Stomach (tissue), 9 donors: ENCODE measurements around the gene HAT1. TPM values are rescaled to one million over a fixed set of nuclear protein-coding genes. Genes with fewer than 3 reads are reported as not detected.

Experiments
- DNase-seq, 2 donors: peaks; one replicate each; pipeline versions ENCODE4 v3.0.0 to v3.0.0-alpha.2; 2013 to 2019
- H3K27ac ChIP-seq, 5 donors: fragments of 200-600 bp in 4 of 5; sonication (generic) in 4 of 5; one replicate each; pipeline ENCODE4 v1.5.1; 2013 to 2019; ENCODE audit warnings: mild to moderate bottlenecking in 1 of 5, moderate library complexity in 1 of 5
- H3K27me3 ChIP-seq, 3 donors: fragments of 200-600 bp; sonication (generic); one replicate each; pipeline ENCODE4 v1.5.1; 2017 to 2019; ENCODE audit warnings: mixed run types in 1 of 3
- H3K36me3 ChIP-seq, 4 donors: fragments of 200-600 bp; sonication (generic); 1 replicate in 3 of 4; 2 replicates in 1 of 4; pipeline ENCODE4 v1.5.1; 2016 to 2019
- H3K4me1 ChIP-seq, 4 donors: fragments of 200-600 bp; sonication (generic); one replicate each; pipeline ENCODE4 v1.5.1; 2016 to 2019
- H3K4me3 ChIP-seq, 4 donors: fragments of 200-600 bp; sonication (generic) in 3 of 4; one replicate each; pipeline ENCODE4 v1.5.1; 2016 to 2019; ENCODE audit warnings: mild to moderate bottlenecking in 1 of 4
- H3K9me3 ChIP-seq, 4 donors: fragments of 200-600 bp; sonication (generic); one replicate each; pipeline ENCODE4 v1.5.1; 2016 to 2019
- EP300 ChIP-seq: sonication (generic); formaldehyde crosslinking; IDR thresholded peaks from one replicate; pipeline ENCODE4 v1.6.1; 2017; ENCODE audit warnings: antibody characterized with exemption
- POLR2A ChIP-seq, 4 donors: fragments of 450-650 bp; IDR thresholded peaks; one replicate each; pipeline ENCODE4 v1.6.1; 2016; ENCODE audit warnings: antibody characterized with exemption in 4 of 4, control low read depth in 2 of 4, mild to moderate bottlenecking in 1 of 4, moderate library complexity in 1 of 4
- POLR2AphosphoS5 ChIP-seq, 3 donors: sonication (generic); formaldehyde crosslinking; IDR thresholded peaks; one replicate each; pipeline ENCODE4 v1.6.1; 2016; ENCODE audit warnings: antibody characterized with exemption in 3 of 3
- WGBS, 5 donors: extraction: QIAGEN DNeasy Blood & Tissue Kit in 3 of 5; methylation state at CpG; one replicate each; pipeline versions ENCODE4 v1.1.5 to v1.1.7; 2013 to 2018; 5-methylcytosine and 5-hydroxymethylcytosine counted together
- intact Hi-C: fragments of 100-400 bp; cut with DNase I; formaldehyde crosslinking; loops from one replicate; pipeline ENCODE4 v1.15.1; 2023; ENCODE audit warnings: low total_unique reads
- polyA plus RNA-seq, 3 donors: library from polyadenylated mRNA; stranded (reverse); fragments of 200-250 nt; gene quantifications; one replicate each; pipeline ENCODE4 v1.2.3, GENCODE V29; 2013
- total RNA-seq, 5 donors: library from RNA; depleted of rRNA; stranded (reverse); fragments of >200 nt; gene quantifications; one replicate each; pipeline versions ENCODE4 v1.1.0 to v1.2.3, GENCODE V29; 2014 to 2016
- TF ChIP-seq, protein P1 (sequence below), 7 experiments: fragments of 450-650 bp in 4 of 7; fragments of 200-600 bp in 3 of 7; sonication (generic) in 3 of 7; IDR thresholded peaks; one replicate each; pipeline ENCODE4 v1.5.1; 2016 to 2019; ENCODE audit warnings: antibody characterized with exemption in 7 of 7, control low read depth in 2 of 7, mild to moderate bottlenecking in 1 of 7
- donor health status: healthy with polysubstance abuse.
- donor health status: Bipolar disorder and iron deficiency.
- donor health status: healthy.

The HAT1 gene
- total and polyA plus RNA-seq, 8 donors = 2.9 to 59.8 (median 26.6) TPM

DNA sequence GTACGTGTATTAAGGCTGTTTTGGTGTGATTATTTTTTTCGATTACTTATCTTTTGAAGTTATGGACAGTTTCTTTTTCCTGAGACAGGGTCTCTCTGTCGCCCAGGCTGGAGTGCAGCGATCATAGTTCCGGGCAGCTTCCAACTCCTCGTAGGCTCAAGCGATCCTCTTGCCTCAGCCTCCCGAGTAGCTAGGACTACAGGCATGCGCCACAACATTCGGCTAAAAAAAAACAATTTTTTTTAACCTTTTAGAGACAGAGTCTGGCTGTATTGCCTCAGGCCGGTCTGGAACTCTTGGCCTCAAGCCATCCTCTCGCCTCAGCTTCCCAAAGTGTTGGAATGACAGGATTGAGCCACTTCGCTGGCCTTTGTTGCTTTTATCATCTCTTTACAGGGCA is 945 bp downstream of the HAT1 start:
- peak; percentile 28 to 41 for DNase-seq
- Histone ChIP-seq H3K4me3 (peak overlapping the region; percentile 76 to 83 (median 78)), H3K36me3 (peaks cover 8 to 24% (median 23%) of the 10 kb centered on the region in 4 donors), H3K27me3 (no peaks in the 10 kb centered on the region), H3K4me1 (peaks cover 20 to 63% (median 36%) of the 10 kb centered on the region in 4 donors), H3K9me3 (no peaks in the 10 kb centered on the region), H3K27ac (peak overlapping the region; percentile 39 to 98 (median 96))
- TF ChIP-seq, protein P1, sequence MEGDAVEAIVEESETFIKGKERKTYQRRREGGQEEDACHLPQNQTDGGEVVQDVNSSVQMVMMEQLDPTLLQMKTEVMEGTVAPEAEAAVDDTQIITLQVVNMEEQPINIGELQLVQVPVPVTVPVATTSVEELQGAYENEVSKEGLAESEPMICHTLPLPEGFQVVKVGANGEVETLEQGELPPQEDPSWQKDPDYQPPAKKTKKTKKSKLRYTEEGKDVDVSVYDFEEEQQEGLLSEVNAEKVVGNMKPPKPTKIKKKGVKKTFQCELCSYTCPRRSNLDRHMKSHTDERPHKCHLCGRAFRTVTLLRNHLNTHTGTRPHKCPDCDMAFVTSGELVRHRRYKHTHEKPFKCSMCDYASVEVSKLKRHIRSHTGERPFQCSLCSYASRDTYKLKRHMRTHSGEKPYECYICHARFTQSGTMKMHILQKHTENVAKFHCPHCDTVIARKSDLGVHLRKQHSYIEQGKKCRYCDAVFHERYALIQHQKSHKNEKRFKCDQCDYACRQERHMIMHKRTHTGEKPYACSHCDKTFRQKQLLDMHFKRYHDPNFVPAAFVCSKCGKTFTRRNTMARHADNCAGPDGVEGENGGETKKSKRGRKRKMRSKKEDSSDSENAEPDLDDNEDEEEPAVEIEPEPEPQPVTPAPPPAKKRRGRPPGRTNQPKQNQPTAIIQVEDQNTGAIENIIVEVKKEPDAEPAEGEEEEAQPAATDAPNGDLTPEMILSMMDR (IDR thresholded peaks at IDR 0.05) = no peak
- TF ChIP-seq EP300 = no peak
- TF ChIP-seq POLR2AphosphoS5 (IDR thresholded peaks at IDR 0.05) = no peak
- TF ChIP-seq POLR2A (IDR thresholded peaks at IDR 0.05) = no peak
- intact Hi-C loops = no loop called here
- 15 to 29% (median 18%) methylated on average over 13 of the region's 13 CpGs for WGBS, 5 donors

DNA sequence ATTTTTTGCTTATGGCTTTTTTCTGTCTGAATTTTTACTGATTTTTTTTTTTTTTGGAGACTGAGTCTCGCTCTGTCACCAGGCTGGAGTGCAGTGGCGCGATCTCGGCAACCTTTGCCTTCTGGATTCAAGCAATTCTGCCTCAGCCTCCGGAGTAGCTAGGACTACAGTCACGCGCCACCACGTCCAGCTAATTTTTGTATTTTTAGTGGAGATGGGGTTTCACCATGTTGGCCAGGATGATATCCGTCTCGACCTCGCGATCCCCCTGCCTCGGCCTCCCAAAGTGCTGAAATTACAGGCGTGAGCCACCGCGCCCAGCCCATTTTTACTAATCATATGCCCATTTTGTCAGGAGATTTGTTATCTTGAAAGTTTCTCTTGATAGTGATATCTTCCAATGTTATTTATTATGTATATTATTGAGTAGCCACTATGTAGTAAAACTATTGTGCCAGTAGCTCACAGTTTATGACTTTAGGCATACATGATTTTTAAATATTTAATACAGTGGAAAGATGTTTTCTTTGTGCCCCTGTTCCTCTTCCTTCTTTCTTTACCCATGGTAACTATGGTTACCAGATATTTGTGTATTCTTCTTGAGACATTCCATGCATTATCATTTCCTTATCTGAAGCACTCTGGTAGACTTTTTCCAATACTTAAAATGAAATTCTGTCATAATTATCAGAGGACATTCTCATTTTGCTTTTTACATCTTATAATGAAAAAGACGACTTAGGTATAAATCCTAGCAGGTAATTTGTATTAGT is 2.1 kb downstream of the HAT1 start:
- H3K4me1 ChIP-seq = peaks cover 20 to 71% (median 36%) of the 10 kb centered on the region in 4 donors
- intact Hi-C loops = no loop called here
- TF ChIP-seq POLR2AphosphoS5 (IDR thresholded peaks at IDR 0.05) = no peak
- TF ChIP-seq POLR2A (IDR thresholded peaks at IDR 0.05) = no peak
- TF ChIP-seq EP300 = no peak
- TF ChIP-seq, protein P1 (IDR thresholded peaks at IDR 0.05) = no peak
- no peaks in the 10 kb centered on the region for H3K9me3 ChIP-seq
- peak overlapping the region in 2 of 5 donors; percentile 96 to 98 for H3K27ac ChIP-seq
- 88 to 93% (median 90%) methylated on average over 17 of the region's 17 CpGs for WGBS, 5 donors
- no peaks in the 10 kb centered on the region for H3K27me3 ChIP-seq
- peaks cover 8 to 29% (median 28%) of the 10 kb centered on the region in 4 donors for H3K36me3 ChIP-seq
- no peak overlapping the region for H3K4me3 ChIP-seq
- no peak for DNase-seq

DNA sequence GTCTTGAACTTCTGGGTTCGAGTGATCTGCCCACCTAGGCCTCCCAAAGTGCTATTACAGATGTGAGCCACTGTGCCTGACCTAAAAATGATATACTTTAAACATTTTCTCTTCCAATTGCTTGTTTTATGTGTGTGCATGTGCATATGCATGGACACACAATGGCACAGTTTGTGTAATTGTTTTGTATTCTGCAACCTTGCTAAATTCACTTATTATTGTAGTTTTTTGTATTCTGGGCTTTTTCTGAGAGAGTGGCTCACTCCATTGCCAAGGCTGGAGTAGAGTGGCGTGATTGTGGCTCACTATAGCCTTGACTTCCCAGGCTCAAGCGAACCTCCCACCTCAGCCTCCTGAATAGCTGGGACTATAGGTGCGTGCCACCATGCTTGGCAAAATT is 8.1 kb downstream of the HAT1 start:
- WGBS, 5 donors = 95 to 100% (median 99%) methylated on average over 4 of the region's 4 CpGs

DNA sequence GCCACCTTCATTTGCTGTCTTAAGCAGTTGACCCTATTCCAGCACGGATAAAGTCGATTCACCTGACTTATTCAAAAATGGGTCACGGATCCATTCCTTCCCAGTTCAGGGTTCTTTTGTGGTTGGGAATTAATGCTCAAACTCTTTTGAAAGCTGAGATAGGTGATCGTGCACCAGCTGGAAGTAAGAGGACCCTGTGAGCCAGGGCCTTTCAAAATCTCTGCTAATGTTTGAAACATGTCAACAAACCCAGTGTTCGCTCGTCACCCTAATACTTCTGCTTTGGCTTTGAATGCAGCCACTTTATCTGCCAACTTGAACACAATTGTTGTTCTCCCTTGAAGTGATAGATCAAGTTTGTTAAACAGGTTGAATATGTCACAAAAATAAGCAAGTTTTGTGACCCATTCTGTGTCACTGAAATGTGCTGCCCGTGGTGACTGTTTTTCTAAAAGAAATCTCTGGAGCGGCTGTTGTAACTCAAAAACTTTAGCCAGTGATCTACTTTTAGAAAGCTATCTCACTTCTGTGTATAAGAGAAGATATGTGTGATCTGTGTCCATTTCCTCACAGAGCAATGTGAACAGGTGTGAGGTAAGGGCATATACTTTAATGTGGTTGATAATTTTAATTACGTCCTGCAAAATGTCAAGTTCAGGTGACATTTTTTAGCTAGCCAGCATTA is 16.9 kb downstream of the HAT1 start:
- Histone ChIP-seq H3K4me1 (peaks cover 0 to 9% (median 0%) of the 10 kb centered on the region in 4 donors), H3K27me3 (no peaks in the 10 kb centered on the region), H3K9me3 (no peaks in the 10 kb centered on the region), H3K4me3 (no peak overlapping the region), H3K36me3 (peaks cover 0 to 12% (median 8%) of the 10 kb centered on the region in 4 donors), H3K27ac (no peak overlapping the region)
- DNase-seq = no peak
- TF ChIP-seq EP300 = no peak
- TF ChIP-seq POLR2AphosphoS5 (IDR thresholded peaks at IDR 0.05) = no peak
- TF ChIP-seq, protein P1 (IDR thresholded peaks at IDR 0.05) = no peak
- no peak for TF ChIP-seq POLR2A (IDR thresholded peaks at IDR 0.05)
- WGBS, 5 donors = 71 to 79% (median 78%) methylated on average over 9 of the region's 9 CpGs
- intact Hi-C loops = no loop called here

More for the DNA sequence above, 8.1 kb downstream of the HAT1 start:
- H3K27ac ChIP-seq = no peak overlapping the region
- intact Hi-C loops = no loop called here
- H3K36me3 ChIP-seq = peaks cover 8 to 45% (median 43%) of the 10 kb centered on the region in 4 donors
- TF ChIP-seq POLR2A (IDR thresholded peaks at IDR 0.05) (no peak), EP300 (no peak), POLR2AphosphoS5 (IDR thresholded peaks at IDR 0.05) (no peak)
- TF ChIP-seq, protein P1 (IDR thresholded peaks at IDR 0.05) = no peak
- peaks cover 0 to 34% (median 5%) of the 10 kb centered on the region in 4 donors for H3K4me1 ChIP-seq
- no peaks in the 10 kb centered on the region for H3K27me3 ChIP-seq
- H3K9me3 ChIP-seq = no peaks in the 10 kb centered on the region
- no peak for DNase-seq
- no peak overlapping the region for H3K4me3 ChIP-seq
